ENCODE data around the gene GET3.
"Not testable (repeated sequence)": the region's sequence is repeated elsewhere in the genome, so short reads cannot be mapped to it uniquely, and the experiment has no call there.

Gene GET3

DNA sequence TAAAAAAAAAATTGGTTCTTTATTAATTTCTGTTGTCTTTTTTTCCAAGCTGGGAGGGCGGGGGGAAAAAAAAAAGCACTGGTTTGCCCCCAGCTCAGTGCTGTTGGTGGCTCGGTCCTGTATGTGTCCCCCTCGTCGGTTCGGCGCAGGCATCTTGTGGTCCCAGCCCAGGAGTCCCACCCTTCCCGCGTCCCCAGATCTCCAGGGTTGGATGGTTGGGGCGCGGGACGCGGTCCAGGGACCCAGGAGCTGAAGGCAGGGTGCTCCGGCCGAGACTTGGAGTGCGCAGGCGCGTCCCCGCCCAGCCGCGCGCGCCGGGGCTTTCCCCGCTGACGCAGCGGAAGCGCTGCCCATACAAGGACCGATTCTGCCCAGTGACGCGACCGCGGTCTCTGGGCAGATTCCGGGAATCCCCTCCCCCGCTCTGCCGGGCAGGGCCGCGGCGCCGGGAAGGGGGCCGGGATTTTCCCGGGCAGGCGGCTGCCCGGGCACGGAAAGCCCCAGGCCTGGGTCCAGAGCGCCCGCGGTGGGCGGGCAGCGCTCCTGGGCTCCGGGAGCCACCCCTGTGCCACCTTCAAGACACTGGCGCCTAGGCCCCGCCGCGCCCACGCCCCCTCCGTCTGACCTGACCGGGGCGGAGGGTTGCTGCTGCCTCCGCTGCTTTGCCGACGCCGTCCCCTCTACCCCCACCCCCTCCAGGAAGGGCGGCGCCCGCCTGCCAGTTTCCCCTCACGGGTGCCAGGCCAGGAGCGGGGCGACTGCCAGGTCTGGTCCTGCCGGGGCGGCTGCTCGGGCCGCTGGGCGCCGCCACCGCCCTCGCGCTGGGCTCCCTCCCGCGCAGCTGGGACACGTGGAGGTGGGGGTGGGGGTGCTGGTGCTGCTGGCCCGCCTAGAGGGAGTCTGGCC, 56.2 kb downstream of the GET3 start:
- peak; percentile 89 for DNase-seq

- no peak for DNase-seq
Observed at GRCh38 chr19:12794196-12794941, 57.1 kb downstream of the GET3 start.

- no peak for DNase-seq
Observed at GRCh38 chr19:12794971-12795381, 57.7 kb downstream of the GET3 start.

DNA sequence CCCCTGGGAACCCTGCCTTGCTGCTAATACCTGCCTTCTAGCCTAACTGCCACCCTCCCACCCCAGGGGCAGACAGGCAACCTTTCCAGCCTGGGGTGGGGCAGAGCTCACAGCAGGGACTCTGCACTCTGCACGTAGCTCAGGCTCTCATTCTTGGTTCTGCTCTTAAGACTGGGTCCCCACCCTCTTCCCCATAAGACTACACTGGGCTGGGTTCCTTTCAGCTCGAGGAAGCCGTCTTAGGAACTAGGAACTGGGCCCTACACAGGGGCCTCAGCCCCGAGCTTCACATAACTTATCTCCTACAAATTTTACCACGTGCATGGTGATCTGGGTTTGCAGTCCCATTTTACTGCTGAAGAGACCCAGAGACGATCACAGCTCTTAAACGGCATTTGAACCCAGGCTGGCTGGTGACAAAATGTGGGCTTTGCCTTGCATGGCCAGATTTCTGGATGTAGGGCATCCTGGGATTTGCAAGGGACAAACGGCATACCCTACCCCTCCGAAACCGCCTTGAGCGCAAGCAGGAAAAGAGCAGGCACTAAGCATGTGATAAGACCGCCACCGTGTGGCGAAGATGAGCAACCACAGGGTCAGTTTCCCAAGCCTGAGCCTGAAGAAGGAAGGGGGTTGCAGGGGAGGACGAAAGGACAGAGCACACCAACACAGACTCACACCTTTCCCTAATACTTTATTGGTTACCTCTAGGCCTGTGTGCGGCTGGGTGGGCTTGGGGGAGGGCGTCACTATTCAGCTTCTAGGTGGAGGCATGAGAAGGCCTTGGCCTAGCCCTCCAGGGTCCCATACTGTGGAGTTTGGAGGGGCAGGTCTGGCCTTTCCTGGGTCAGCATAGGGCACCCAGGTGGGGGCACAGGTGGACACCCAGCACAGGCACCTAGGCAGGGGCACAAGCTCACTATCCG, 59.1 kb downstream of the GET3 start:
- DNase-seq, result peak; percentile 74

GRCh38 chr19:12797141-12797587, 59.9 kb downstream of the GET3 start:
- no peak for DNase-seq

DNA sequence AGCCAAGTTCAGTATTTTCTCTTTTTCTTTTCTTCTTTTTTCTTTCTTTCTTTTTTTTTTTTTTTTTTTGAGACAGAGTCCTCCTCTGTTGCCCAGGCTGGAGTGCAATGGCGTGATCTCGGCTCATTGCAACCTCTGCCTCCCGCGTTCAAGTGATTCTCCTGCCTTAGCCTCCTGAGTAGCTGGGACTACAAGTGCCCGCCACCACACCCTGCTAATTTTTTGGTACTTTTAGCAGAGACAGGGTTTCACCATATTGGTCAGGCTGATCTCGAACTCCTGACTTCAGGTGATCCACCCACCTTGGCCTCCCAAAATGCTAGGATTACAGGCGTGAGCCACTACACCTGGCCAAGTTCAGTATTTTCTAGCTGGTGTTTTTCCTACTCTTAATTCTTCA, 60.3 kb downstream of the GET3 start:
- not testable (repeated sequence) for DNase-seq
